Aorta (tissue), 5 donors: ENCODE results near the gene ASXL3. TPM values are rescaled to one million over a fixed set of nuclear protein-coding genes. Genes with fewer than 3 reads are reported as not detected.
A peak's percentile ranks its signal among the peaks of the same experiment; 100 is the strongest.

Experiments
- ATAC-seq: fragments of 200-7000 bp; cut with Tn5 transposase; one replicate; pipeline ENCODE4 v1.9.1; 2022; ENCODE audit warnings: moderate library complexity; ENCODE audit not compliant: low FRiP score
- DNase-seq, 2 donors: peaks; one replicate each; pipeline ENCODE4 v3.0.0-alpha.2; 2020
- H3K27ac ChIP-seq, 2 donors: one replicate each; pipeline ENCODE4 v1.5.1; 2013; ENCODE audit warnings: low read length in 2 of 2, mild to moderate bottlenecking in 2 of 2, moderate library complexity in 2 of 2, control low read depth in 1 of 2, inconsistent platforms in 1 of 2, low read depth in 1 of 2
- H3K27me3 ChIP-seq, 2 donors: one replicate each; pipeline ENCODE4 v1.6.1; 2013; ENCODE audit warnings: control low read depth in 1 of 2, low read length in 1 of 2, mild to moderate bottlenecking in 1 of 2, moderate library complexity in 1 of 2; ENCODE audit not compliant: insufficient read depth in 2 of 2, control insufficient read depth in 1 of 2
- H3K36me3 ChIP-seq, 2 donors: one replicate each; pipeline ENCODE4 v1.6.1; 2013; ENCODE audit warnings: control low read depth in 1 of 2, low read length in 1 of 2, mild to moderate bottlenecking in 1 of 2; ENCODE audit not compliant: insufficient read depth in 2 of 2, control insufficient read depth in 1 of 2
- H3K4me1 ChIP-seq, 2 donors: one replicate each; pipeline ENCODE4 v1.6.1; 2013; ENCODE audit warnings: low read length in 2 of 2, control low read depth in 1 of 2, mild to moderate bottlenecking in 1 of 2, moderate library complexity in 1 of 2; ENCODE audit not compliant: insufficient read depth in 2 of 2, control insufficient read depth in 1 of 2
- H3K4me3 ChIP-seq, 2 donors: one replicate each; pipeline ENCODE4 v1.5.1; 2013; ENCODE audit warnings: low read length in 2 of 2, control low read depth in 1 of 2, mild to moderate bottlenecking in 1 of 2
- H3K9me3 ChIP-seq: one replicate; pipeline ENCODE4 v1.6.1; 2013; ENCODE audit warnings: mild to moderate bottlenecking, low read length; ENCODE audit not compliant: control insufficient read depth
- WGBS, 2 donors: extraction: QIAGEN DNeasy Blood & Tissue Kit; methylation state at CpG; one replicate each; pipeline ENCODE4 v1.1.7; 2013; 5-methylcytosine and 5-hydroxymethylcytosine counted together
- intact Hi-C, 2 donors: fragments of 100-400 bp; cut with DNase I; formaldehyde crosslinking; loops; one replicate each; pipeline versions ENCODE4 v1.14.2 to v1.15.0; 2022
- long read RNA-seq, 2 donors: library from polyadenylated mRNA; unstranded; transcript quantifications; one replicate each; pipeline ENCODE4 v2.0.0, GENCODE V29; 2020 to 2021
- polyA plus RNA-seq, 2 donors: library from polyadenylated mRNA; stranded (reverse); fragments of 200-250 nt; gene quantifications; one replicate each; pipeline ENCODE4 v1.2.3, GENCODE V29; 2013
- total RNA-seq, 2 donors: library from RNA; stranded (reverse); fragmentation: NEBNext Ultra II Directional; extraction: Animal tissue kit (Norgen Biotek cat#: 25700); gene quantifications; one replicate each; pipeline ENCODE4 v1.2.1, GENCODE V29; 2021
- donor health status: healthy with polysubstance abuse.
- donor health status: Bipolar disorder and iron deficiency.
- donor health status: DM: no; HTN: no; CAD: no.
- donor health status: DM: no; HTN: no; CAD: no.
- donor health status: DM: yes; HTN: yes; CAD: no.

ASXL3 gene
- 1 to 10 TPM; 4.3 to 5.1 TPM for total RNA-seq
- polyA plus RNA-seq, result under 1 TPM; 0.38 to 0.84 TPM
- long read RNA-seq, donor 1, partial matches to known transcripts, result 0 of 1 reads
- long read RNA-seq, donor 1, other reads (novel, unspliced or antisense), result 1 of 1 reads
- long read RNA-seq, donor 2, partial matches to known transcripts, result 0 of 3 reads
- long read RNA-seq, donor 2, other reads (novel, unspliced or antisense), result 3 of 3 reads

DNA sequence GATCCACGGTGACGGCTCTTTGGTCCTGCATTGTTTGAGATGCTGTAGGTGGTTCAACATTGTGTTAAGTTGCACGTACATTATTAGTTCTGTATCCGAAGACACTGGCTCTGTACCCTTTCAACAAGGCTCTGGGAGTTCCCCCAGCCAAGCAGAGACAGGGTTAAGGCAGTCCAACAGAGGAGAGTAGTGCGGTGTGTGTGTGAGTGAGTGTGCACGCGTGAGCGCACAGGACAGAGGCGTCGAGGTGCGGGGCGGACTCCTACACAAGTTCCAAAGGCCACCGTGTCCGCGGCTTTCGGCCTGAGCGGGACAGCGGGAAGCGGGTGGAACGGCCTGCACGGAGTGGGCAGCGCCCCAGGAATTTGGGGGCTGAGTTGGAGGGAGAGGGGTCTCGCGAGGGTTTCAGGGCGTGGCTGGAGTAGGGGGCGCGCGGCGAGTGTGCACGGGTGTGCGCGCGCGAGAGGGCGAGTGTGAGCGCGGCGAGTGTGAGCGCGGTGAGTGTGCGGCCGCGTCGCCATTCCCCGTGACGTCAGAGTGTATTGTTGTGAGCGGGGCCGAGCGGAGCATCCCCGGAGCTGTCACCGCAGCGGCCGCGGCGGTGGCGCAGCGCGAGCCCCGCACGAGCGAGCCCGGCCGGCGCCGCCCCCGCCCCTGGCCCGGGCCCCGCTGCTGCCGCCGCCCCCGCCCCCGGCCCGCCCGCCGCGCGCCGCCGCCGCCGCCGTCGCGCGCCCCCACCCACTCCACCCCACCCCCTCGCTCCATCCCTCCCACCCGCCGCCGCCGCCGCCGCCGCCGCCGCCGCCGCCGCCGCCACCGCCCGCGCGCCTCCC lies at the start of gene ASXL3:
TSS of gene ASXL3 (plus strand) at position 535 of the 833 bp plus-strand sequence. CDS start 413 bp downstream, outside the sequence.
- 1% methylated on average over 57 to 103 of the region's 103 CpGs for WGBS, 2 donors

GRCh38 chr18:33532978-33533377 lies 45.0 kb upstream of the ASXL3 start:
- no peaks in the 10 kb centered on the region for H3K36me3 ChIP-seq
- ATAC-seq, result no peak
- WGBS, 2 donors, result 71 to 73% methylated on average over 1 of the region's 1 CpG
- no peak overlapping the region for H3K27ac ChIP-seq
- H3K4me3 ChIP-seq, result no peak overlapping the region
- H3K9me3 ChIP-seq, result no peaks in the 10 kb centered on the region
- no peaks in the 10 kb centered on the region for H3K4me1 ChIP-seq
- no peak for DNase-seq
- intact Hi-C loops, result no loop called here
- no peaks in the 10 kb centered on the region for H3K27me3 ChIP-seq

More for the DNA sequence above, at the start of gene ASXL3:
- no peaks in the 10 kb centered on the region for H3K36me3 ChIP-seq
- H3K27ac ChIP-seq, result peak within 1 kb of the TSS; percentile 95
- peaks cover 0 to 2% of the 10 kb centered on the region in 2 donors for H3K4me1 ChIP-seq
- peak within 1 kb of the TSS; percentile 68 to 98 for H3K4me3 ChIP-seq
- no peaks in the 10 kb centered on the region for H3K27me3 ChIP-seq
- intact Hi-C loops, result no loop called here
- no peaks in the 10 kb centered on the region for H3K9me3 ChIP-seq
- DNase-seq (peak; percentile 60 to 84), ATAC-seq (peak; percentile 81)

DNA sequence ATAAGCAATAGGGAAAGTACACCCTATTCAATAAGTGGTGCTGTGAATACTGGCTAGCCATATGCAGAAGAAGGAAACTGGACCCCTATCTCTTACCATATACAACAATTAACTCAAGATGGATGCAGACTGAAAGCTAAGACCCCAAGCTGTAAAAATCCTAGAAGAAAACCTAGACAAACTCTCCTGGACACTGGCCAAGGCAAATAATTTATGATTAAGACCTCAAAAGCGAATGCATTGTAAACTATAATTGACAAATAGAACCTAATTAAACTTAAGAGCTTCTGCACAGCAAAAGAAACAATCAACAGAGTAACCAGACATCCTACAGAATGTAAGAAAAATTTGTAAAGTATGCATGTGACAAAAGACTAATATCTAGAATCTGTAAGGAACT lies 41.1 kb upstream of the ASXL3 start:
- no peaks in the 10 kb centered on the region for H3K9me3 ChIP-seq
- ATAC-seq (no peak), DNase-seq (no peak)
- intact Hi-C loops, result loop anchor here in 1 of 2 donors (5.0 kb wide), 1 partner anchor 50 kb away; no protein-coding TSS in a partner anchor
- 69 to 70% methylated on average over 1 of the region's 1 CpG for WGBS, 2 donors
- no peak overlapping the region for H3K27ac ChIP-seq
- H3K4me3 ChIP-seq, result no peak overlapping the region
- H3K36me3 ChIP-seq, result no peaks in the 10 kb centered on the region
- no peaks in the 10 kb centered on the region for H3K27me3 ChIP-seq
- no peaks in the 10 kb centered on the region for H3K4me1 ChIP-seq

GRCh38 chr18:33538418-33539042 lies 39.5 kb upstream of the ASXL3 start:
- Histone ChIP-seq H3K27me3 (no peaks in the 10 kb centered on the region), H3K4me3 (no peak overlapping the region), H3K9me3 (no peaks in the 10 kb centered on the region), H3K4me1 (no peaks in the 10 kb centered on the region), H3K36me3 (no peaks in the 10 kb centered on the region), H3K27ac (no peak overlapping the region)
- DNase-seq (no peak), ATAC-seq (no peak)
- intact Hi-C loops, result loop anchor here in 1 of 2 donors (5.0 kb wide), 1 partner anchor 51 kb away; no protein-coding TSS in a partner anchor
- 42 to 62% methylated on average over 6 of the region's 6 CpGs for WGBS, 2 donors

GRCh38 chr18:33540392-33540791 lies 37.6 kb upstream of the ASXL3 start:
- no peak overlapping the region for H3K27ac ChIP-seq
- H3K36me3 ChIP-seq, result no peaks in the 10 kb centered on the region
- intact Hi-C loops, result no loop called here

DNA sequence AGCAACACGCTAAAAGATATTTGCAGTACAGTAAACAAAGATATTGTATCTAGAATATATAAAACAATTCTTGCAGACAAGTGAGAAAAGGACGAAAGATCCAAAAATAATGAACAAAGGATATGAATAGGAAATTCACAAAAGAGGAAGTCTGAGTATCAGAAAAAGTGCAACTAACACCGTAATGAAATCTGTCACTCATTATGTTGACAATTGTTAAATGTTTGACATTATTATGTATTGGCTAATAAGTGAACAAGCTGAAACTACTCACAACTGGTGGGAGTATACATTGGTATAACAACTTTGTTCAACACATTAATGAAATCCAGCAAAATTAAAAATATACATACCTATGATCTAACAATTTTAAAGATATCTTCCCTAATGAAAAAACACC lies 36.7 kb upstream of the ASXL3 start:
- 65 to 66% methylated on average over 3 of the region's 3 CpGs for WGBS, 2 donors
- Histone ChIP-seq H3K4me3 (no peak overlapping the region), H3K4me1 (no peaks in the 10 kb centered on the region), H3K27ac (no peak overlapping the region), H3K9me3 (no peaks in the 10 kb centered on the region), H3K36me3 (no peaks in the 10 kb centered on the region), H3K27me3 (no peaks in the 10 kb centered on the region)
- no peak for ATAC-seq
- no peak for DNase-seq
- intact Hi-C loops, result no loop called here

More at GRCh38 chr18:33540392-33540791, 37.6 kb upstream of the ASXL3 start:
- H3K4me1 ChIP-seq, result no peaks in the 10 kb centered on the region
- DNase-seq, result no peak
- no peaks in the 10 kb centered on the region for H3K27me3 ChIP-seq
- ATAC-seq, result no peak
- H3K4me3 ChIP-seq, result no peak overlapping the region
- no peaks in the 10 kb centered on the region for H3K9me3 ChIP-seq
- WGBS, 2 donors, result 56 to 60% methylated on average over 2 of the region's 2 CpGs

- intact Hi-C loops, result no loop called here
- no peaks in the 10 kb centered on the region for H3K9me3 ChIP-seq
- no peak for ATAC-seq
These were observed 21.2 kb upstream of the ASXL3 start for GRCh38 chr18:33556846-33557245.

GRCh38 chr18:33557706-33558105 lies 20.3 kb upstream of the ASXL3 start:
- DNase-seq (no peak), ATAC-seq (no peak)
- no peak overlapping the region for H3K27ac ChIP-seq
- H3K4me1 ChIP-seq, result no peaks in the 10 kb centered on the region
- no peaks in the 10 kb centered on the region for H3K27me3 ChIP-seq
- no peak overlapping the region for H3K4me3 ChIP-seq
- no peaks in the 10 kb centered on the region for H3K36me3 ChIP-seq
- WGBS, 2 donors, result 97 to 98% methylated on average over 3 of the region's 3 CpGs
- H3K9me3 ChIP-seq, result no peaks in the 10 kb centered on the region
- intact Hi-C loops, result no loop called here

More at GRCh38 chr18:33556846-33557245, 21.2 kb upstream of the ASXL3 start:
- Histone ChIP-seq H3K27ac (no peak overlapping the region), H3K4me3 (no peak overlapping the region), H3K27me3 (no peaks in the 10 kb centered on the region), H3K36me3 (no peaks in the 10 kb centered on the region), H3K4me1 (no peaks in the 10 kb centered on the region)
- no peak for DNase-seq
- 91% methylated on average over 2 of the region's 2 CpGs for WGBS, 2 donors
